Measurements from ENCODE around the gene DCAF11. TPM values are rescaled to one million over a fixed set of nuclear protein-coding genes. Genes with fewer than 3 reads are reported as not detected.

The DCAF11 gene
- total and polyA plus RNA-seq, 3 donors from 2014 or later: 67.6 to 77.4 (median 68.0) TPM

DNA sequence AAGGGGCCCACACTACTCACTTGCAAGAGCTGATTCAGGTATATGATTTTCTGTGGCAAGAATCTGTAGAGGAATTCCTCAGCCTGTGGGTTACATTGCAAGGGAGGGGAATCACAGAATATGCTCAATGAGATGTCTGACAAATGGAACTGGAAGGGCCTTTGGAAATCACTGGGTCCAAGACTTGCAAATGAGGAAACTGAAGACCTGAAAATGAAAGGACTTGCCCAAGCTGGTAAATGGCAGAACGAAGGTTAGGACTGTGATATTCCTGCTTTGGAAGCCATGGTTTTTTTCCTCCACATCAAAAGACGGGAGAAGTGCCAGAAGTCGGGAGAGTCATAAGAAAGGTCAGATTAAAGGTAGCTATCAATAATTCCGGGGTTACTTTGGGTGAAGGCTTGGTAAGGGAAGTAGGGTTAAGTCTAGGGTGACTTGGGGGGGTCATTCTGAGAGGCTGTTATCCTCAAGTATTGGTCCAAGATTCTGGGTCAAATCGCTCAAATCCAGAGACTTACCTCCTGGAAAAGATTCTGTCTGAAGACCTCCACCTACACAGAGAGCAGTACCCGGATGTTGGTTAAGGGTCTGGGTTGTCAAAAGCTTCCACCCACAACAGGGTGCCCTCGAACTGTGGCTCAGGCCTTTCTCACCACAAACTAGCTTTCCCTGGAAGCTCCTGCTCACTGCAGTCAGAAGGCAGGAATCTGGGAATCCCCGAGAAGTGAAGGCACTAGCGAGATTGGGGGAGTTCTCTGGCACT lies 31.3 kb downstream of the DCAF11 start:
- 10% methylated on average over 7 to 9 of the region's 9 CpGs for WGBS, 2 donors
- Histone ChIP-seq H3K4me3 (peak overlapping the region; percentile 91 to 95), H3K27ac (peak overlapping the region; percentile 89 to 91), H3K9me3 (no peaks in the 10 kb centered on the region), H3K36me3 (ENCODE audit: low read depth, missing control alignments) (no peaks in the 10 kb centered on the region), H3K27me3 (no peaks in the 10 kb centered on the region), H3K4me1 (peaks cover 20% of the 10 kb centered on the region)
- TF ChIP-seq CTCF (IDR thresholded peaks at IDR 0.05) (no peak), POLR2A (IDR thresholded peaks at IDR 0.05) (no peak)
- no peak for DNase-seq
- intact Hi-C loops (cut with DNase I; ENCODE audit: low total_unique reads): no loop called here

GRCh38 chr14:24146453-24146977 lies 31.9 kb downstream of the DCAF11 start, which contains the start of gene PSME2:
Gene PSME2, minus strand, starts transcription at chr14:24146610. Its CDS starts 29 bp downstream, at chr14:24146581.
- intact Hi-C loops (cut with DNase I; ENCODE audit: low total_unique reads): no loop called here
- peak within 1 kb of the TSS; percentile 91 to 95 for H3K4me3 ChIP-seq
- peak within 1 kb of the TSS; percentile 89 to 91 for H3K27ac ChIP-seq
- H3K27me3 ChIP-seq: no peaks in the 10 kb centered on the region
- H3K36me3 ChIP-seq (ENCODE audit: low read depth, missing control alignments): no peaks in the 10 kb centered on the region
- no peaks in the 10 kb centered on the region for H3K9me3 ChIP-seq
- TF ChIP-seq CTCF (IDR thresholded peaks at IDR 0.05): no peak
- no peak for TF ChIP-seq POLR2A (IDR thresholded peaks at IDR 0.05)
- peaks cover 20% of the 10 kb centered on the region for H3K4me1 ChIP-seq
- DNase-seq: peak; percentile 96
- WGBS, 2 donors: 0% methylated on average over 19 to 25 of the region's 25 CpGs

DNA sequence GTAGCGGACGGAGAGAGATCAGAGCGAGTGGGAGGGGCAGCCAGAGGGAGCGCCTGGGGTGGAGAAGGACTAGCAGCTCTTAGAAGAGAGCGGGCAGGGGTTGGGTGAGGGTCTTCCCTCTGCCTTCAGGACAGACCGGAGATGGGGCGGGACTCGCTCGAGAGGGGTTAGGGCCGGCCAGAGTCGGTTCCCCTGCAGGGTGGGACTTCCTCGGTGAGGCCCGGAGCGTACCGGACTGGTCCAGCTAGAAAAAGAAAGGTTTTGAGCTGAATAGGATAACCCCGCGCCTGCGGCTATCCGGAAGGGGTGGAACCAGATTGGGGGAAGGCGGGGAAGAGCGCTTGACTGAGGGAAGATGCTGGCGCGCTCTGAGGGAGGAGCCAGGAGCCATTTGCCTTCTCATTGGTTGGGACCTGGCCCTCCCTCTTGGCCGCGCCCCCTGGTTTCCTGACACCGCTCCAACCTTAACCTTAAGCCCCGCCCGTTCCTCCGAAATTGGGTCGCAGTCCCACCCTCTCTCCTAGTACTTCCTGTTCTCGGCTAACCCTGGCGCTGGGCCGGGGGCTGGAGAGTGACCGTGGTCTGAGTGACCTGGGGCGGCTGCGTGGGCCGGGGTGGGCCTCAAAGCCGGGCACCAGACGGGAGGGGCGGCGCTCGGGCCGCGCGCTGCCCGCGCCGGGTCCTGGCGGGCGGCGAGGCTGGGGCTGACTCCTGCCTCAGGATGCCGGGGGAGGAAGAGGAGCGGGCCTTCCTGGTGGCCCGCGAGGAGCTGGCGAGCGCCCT lies 32.6 kb downstream of the DCAF11 start, which contains the start of gene RNF31:
Gene RNF31, plus strand, starts transcription at position 521 of the 783 bp plus-strand sequence. Its CDS starts 201 bp downstream, at position 722.
- intact Hi-C loops (cut with DNase I; ENCODE audit: low total_unique reads): no loop called here
- Histone ChIP-seq H3K4me3 (peak within 1 kb of the TSS; percentile 91 to 95), H3K9me3 (no peaks in the 10 kb centered on the region), H3K27ac (peak within 1 kb of the TSS; percentile 89 to 91), H3K36me3 (ENCODE audit: low read depth, missing control alignments) (no peaks in the 10 kb centered on the region), H3K27me3 (no peaks in the 10 kb centered on the region), H3K4me1 (peaks cover 17% of the 10 kb centered on the region)
- TF ChIP-seq CTCF (IDR thresholded peaks at IDR 0.05) (no peak), POLR2A (IDR thresholded peaks at IDR 0.05) (no peak)
- DNase-seq: peak; percentile 99
- WGBS, 2 donors: 0 to 1% methylated on average over 29 to 51 of the region's 57 CpGs

DNA sequence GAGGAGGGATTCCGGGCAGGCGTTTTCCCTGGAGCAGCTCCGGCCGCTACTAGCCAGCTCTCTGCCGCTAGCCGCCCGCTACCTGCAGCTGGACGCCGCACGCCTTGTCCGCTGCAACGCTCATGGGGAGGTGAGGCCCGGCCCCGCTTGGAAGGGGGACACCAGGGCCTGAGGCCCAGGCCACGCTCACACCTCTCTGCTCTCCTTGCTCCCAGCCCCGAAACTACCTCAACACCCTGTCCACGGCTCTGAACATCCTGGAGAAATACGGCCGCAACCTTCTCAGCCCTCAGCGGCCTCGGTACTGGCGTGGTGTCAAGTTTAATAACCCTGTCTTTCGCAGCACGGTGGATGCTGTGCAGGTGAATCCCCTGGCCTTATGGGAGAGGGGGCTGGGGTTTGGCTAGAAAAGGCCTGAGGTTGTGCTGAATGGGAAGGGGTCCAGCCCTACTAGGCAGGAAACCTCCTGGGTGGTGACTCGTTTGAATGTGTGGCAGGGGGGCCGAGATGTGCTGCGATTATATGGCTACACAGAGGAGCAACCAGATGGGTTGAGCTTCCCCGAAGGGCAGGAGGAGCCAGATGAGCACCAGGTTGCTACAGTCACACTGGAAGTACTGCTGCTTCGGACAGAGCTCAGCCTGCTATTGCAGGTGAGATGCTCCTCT lies 33.3 kb downstream of the DCAF11 start:
- DNase-seq: no peak
- Histone ChIP-seq H3K27ac (peak overlapping the region; percentile 73 to 89), H3K36me3 (ENCODE audit: low read depth, missing control alignments) (no peaks in the 10 kb centered on the region), H3K4me1 (peaks cover 15% of the 10 kb centered on the region), H3K27me3 (no peaks in the 10 kb centered on the region), H3K9me3 (no peaks in the 10 kb centered on the region), H3K4me3 (peak overlapping the region; percentile 91 to 95)
- intact Hi-C loops (cut with DNase I; ENCODE audit: low total_unique reads): no loop called here
- TF ChIP-seq POLR2A (IDR thresholded peaks at IDR 0.05): no peak
- TF ChIP-seq CTCF (IDR thresholded peaks at IDR 0.05): no peak
- 2 to 11% methylated on average over 14 to 29 of the region's 29 CpGs for WGBS, 2 donors
